Measurements from ENCODE around the gene SLC22A17.
A peak's percentile ranks its signal among the peaks of the same experiment; 100 is the strongest.
"Not testable (repeated sequence)": the region's sequence is repeated elsewhere in the genome, so short reads cannot be mapped to it uniquely, and the experiment has no call there.

The SLC22A17 gene

DNA sequence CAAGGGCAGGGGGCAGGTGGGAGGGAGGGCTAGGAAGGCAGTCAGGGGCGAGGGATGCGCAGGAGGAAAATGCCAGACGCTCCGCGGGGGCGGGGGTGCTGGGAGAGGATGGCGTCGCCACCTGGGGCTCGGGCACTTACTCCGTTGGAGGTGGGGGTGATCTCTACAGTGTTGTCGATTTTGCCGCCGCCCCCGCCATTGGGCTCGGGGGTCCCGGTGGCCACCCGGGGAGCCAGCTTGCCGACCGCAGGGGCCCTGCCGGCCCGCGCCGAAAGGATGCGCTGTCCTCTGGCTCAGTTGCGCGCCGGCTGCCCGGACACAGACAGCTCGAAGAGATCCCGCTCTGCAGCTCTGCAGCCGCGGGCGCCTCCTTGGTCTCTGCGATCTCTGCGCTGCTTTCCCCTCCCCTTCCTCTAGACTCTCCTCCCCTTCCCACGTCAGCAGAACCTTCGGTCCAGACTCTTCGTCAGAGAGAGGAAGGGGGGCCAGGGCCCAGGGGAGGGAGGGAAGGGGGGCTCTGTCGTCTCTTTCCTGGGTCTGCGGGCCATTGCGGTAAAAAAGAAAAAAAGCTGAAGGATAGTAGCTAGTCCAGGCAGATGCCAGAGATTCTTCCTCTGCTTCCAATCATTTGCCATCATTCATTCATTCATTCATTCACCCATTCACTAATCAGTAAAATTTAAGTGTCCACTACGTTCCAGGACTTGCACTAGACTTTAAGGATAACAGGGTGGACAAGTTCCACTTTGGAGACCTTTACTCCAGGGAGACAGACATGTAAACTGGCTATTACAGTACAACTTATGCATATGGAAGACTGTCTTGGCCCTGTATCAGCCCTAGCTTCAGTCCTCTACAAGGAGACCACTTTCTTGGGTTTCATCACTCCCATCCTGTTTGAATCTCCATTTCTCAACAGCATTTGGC lies at the start of gene SLC22A17:
SLC22A17 (minus strand) TSS at position 382 of the 927 bp plus-strand sequence.
- peak; percentile 26 to 51 for DNase-seq (ENCODE audit: low read depth in 2 of 2)

DNA sequence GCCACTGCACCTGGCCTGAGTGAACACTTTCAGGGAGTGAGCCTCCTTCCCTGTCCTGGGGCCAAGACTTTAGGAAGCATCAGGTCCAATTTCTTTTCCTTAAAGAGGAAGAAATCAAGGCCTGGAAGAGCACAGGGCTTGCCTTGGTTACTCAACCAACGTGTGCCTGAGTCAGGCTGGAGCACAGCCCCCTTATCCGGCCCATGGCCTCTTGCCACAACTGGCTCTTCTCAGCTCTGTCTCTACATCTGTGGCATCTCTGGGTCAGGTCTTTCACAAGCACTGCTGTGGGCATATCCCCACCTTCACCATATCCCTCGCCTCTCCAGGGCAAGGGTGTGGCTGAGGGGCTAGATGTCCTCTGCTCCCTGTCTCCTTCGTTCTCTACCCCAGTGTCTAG lies 48.6 kb upstream of the SLC22A17 start:
- no peak for DNase-seq (ENCODE audit: low read depth in 2 of 2)

DNA sequence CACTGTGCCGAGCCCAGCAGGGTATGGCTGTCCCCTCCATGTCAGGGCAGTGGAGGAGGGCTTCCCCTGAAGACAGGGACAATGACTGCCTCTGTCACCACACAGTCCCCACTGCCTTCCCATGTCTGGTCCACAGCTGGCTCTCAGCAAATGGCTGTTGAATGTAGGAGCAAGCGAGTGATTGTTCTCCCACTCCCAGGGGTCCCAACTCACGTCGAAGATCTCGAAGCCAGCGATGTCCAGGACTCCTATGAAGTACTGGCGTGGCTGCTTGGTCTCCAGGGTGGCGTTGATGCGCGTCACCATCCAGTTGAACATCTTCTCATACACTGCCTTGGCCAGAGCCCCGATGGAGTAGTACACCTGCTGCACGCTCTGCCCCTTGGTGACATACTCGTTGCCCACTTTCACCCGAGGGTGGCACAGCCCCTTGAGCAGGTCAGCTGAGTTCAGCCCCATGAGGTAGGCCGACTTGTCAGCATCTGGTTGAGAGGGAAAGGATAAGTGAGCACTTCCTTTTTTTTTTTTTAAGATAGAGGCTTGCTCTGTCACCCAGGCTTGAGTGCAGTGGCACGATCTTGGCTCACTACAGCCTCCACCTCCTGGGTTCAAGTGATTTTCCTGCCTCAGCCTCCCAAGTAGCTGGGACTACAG lies 47.9 kb upstream of the SLC22A17 start:
- DNase-seq (ENCODE audit: low read depth in 2 of 2): not testable (repeated sequence)

DNA sequence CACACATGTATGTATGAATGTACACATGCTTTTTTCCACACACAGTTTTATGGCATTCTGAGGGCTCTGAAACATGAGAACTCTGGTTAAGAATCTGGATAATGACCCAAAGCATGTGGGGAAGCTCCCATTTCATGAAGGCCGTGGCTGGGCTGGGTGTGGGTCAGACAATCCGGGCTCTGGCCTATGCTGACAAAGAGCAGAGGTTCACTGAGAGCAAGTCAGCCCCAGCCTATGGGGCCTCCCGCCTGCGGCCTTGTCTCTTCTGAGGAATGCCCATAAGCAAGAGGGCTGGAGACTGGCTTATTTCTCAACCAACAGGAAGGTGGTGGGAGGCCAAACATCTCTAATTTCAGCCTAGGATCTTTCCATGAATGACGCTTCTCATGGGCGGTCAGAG lies 46.9 kb upstream of the SLC22A17 start:
- DNase-seq (ENCODE audit: low read depth in 2 of 2): no peak

DNA sequence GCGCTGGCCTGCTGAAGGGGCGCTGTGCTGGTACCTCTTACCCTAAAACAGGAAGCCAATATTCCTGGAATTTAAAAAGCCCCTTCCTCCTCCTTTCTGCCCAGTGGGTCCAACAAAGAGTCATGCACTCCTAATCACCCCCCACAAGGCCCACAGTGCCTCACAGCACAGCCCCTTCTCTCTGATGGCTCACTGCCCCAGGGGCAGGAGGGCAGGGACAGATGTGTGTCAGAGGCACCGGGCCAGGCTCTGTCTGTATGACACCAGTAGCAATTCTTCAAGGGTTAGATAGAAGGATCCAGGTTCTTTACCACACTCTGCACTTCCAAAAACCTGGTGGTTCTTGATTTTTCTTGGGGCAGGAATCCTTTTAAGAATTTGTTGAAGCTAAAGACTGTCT lies 46.4 kb upstream of the SLC22A17 start:
- no peak for DNase-seq (ENCODE audit: low read depth in 2 of 2)

DNA sequence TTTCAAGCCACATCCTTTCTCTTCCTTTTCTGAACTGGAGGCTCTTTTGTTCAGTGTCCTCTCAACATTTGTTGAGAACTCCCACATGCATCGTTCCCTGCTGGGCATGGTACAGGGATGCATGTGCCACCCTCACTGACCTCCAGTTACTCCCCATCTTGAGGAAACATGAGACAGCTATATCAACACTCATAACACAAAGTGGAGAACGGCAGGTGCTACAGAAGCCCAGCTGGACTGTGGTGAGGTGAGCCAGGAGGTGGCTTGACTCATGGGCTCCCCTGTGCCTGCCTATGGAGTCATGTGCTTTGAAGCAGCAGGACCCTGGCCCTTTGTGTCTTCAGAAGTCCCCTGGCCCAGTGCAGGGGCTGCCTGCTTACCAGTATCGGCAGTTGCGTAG lies 45.7 kb upstream of the SLC22A17 start:
- no peak for DNase-seq (ENCODE audit: low read depth in 2 of 2)

DNA sequence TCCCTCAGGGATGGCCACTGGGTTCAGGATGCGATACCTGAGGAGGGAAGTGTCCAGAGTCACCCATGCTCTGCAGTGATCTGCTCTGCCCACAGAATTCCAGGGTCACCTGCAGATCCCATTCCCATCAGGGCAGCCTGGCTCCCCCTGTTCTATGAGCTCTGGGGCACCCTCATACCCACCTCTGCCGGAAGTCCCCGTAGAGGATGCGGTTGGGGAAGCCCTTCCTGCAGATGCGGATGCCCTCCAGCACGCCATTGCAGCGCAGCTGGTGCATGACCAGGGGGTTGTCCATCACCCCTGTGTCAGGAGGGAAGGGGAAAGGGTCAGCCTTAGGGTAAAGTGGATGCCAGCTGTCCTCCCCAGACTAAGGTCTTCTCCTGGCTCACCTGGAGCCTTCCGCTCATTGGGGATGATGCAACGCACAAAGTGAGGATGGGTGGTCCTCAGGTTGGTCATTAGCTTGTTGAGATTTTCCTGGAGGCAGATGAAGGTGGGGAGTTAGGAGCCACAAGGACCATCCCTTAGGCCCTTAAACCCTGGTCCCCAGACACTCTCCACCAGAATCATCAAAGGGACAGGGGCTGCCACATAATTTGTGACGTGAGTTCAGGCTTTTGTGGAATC lies 44.2 kb upstream of the SLC22A17 start:
- DNase-seq (ENCODE audit: low read depth in 2 of 2): no peak

DNA sequence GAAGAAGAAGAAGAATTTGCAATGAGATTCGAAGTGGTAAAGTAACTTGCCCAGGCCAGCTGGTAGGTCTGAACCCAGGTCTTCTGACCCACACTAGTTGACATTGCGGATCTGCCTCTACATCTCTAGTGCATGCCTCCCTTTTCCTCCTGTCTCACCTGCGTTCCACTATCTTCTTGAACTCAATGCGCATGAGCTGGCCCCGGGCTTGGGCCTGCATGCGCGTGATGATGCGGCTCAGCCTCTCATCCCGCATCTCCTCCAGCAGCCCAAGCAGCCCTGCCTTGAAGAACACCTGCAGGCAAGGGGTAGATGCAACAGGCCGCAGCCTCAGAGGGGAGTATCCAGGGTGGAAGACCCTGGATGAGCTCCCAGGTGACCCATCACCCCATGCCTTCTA lies 43.4 kb upstream of the SLC22A17 start:
- DNase-seq (ENCODE audit: low read depth in 2 of 2): no peak

DNA sequence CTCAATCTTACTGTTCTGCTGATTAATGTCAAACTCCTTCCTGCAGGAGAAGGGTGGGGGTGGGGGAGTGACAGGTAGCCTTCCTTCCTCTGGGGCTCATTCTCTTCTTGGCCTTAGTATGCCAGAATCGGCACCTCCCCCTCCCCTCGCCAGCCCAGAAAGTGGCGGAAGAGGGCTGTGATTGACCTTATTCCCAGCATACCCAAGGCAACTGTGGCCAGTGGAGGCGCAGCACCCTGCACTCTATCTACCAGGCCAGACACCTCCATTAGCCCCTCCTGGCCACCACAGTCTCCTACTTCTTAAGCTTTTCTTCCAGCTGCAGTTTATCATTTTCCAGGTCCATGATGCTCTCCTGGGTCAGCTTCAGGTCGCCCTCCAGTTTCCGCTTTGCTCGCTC lies 39.9 kb upstream of the SLC22A17 start:
- DNase-seq (ENCODE audit: low read depth in 2 of 2): no peak

DNA sequence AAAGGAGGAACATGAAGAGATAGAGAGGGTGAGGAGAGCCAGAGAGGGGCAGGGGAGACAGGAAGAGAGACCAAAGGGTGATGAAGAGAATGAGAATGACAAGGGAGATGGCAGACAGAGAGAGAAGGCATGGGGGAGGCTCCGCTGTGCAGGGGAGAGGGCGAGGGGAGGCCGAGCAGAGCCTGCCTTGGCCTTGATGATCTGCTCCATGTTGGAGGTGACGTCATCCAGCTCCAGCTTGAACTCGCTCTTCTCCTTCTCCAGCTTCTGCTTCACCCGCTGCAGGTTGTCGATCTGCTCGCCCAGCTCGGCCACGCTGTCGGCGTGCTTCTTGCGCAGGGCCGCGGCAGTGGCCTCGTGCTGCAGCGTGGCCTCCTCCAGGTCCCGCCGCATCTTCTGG lies 37.2 kb upstream of the SLC22A17 start:
- not testable (repeated sequence) for DNase-seq (ENCODE audit: low read depth in 2 of 2)

DNA sequence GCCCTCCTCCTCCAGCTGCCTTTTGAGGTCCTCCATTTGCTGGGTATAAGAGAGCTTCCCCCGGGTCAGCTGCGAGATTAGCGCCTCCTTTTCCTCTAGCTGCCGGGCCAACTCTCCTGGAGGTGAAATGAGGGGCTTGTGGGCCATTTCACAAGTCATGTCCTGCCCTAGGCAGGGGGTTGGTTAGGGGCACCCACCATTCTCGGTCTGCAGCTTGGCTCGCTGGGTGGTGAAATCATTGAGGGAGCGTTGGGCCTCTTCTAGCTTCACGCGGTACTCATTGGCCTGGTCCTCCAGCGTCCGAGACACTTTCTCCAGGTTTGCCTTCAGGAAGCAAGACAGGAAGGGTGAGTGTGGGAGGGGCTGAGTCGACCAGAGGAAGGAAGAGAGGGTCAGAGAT lies 36.7 kb upstream of the SLC22A17 start:
- no peak for DNase-seq (ENCODE audit: low read depth in 2 of 2)

DNA sequence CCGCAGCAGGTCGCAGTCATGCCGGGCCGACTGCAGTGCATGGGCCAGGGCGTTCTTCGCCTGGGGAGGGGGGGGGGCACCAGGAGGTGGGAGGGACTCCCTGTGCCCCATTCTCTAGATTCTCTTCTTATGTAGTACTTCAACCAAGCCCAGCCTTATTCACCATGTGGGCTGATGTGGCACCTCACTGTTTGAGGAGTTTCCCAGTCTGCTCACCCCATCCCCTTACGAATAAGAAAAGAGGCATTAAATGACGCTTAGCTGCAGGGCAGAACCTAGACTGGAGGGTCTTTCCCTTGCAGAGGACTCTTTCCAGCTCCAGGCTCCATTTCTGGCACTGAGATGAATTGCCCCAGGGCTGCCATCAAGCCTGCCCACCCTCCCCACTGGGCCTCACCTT lies 36.3 kb upstream of the SLC22A17 start:
- no peak for DNase-seq (ENCODE audit: low read depth in 2 of 2)

DNA sequence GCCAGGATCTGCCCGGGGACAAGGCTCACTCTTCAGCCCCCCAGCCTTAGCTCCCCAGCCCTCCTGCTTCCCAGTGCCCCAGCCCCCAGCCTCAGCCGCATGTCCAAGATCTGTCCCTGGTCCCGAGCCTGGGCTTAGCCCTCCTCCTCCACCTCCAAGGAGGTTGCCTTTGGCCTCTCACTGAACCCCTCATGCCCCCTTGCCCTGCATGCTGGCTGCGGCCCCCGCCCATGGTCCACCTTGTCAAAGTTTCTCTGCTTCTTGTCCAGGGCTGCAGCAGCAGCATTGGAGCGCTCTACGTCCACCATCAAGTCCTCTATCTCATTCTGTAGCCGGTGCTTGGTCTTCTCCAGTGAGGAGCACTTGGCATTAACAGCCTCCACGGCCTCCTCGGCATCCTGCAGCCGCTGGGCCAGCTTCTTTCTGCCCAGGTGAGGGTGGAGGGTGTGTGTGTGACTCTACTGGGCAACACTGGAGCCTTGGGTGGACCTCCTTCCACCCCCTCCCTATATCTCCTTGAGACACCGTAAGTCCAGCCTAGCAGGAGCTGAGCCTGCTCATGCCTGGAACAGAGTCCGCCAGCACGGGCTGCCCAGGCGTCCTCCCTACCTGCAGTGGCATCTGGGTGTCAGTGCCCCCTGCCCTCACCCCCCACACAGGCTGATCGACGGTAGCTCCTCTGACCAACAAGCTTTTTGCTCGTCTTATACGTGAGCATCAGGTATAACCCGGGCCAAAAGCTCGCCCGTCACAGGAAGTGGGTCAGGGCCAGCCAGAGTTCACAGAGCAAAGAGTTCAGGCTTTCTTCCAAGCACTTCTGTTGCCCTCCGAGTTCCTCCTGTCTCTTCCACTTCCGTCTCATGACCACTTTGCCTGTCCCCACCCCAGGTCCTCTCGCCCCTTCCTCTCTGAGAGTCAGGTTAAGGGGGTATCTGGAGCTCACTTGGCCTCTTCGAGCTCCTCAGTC lies 35.5 kb upstream of the SLC22A17 start:
- DNase-seq (ENCODE audit: low read depth in 2 of 2): no peak

DNA sequence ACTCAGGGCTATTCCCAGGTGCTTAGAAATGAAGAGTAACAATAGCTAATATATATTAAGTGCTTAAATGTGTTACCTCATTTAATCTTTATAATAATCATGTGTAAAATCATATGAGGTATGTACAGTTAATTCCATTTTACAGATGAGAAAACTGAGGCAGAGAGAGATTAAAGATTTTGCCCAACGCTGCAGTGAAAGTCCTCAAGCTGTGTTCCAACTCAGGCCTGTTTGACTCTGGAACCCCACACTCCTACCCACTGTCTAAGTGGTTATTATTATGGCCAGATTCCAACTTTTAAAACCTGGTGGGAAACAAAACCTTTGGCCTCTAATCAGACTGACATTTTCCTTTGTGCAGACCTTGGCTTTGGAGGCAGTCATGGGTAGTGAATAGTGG lies 34.3 kb upstream of the SLC22A17 start:
- no peak for DNase-seq (ENCODE audit: low read depth in 2 of 2)

DNA sequence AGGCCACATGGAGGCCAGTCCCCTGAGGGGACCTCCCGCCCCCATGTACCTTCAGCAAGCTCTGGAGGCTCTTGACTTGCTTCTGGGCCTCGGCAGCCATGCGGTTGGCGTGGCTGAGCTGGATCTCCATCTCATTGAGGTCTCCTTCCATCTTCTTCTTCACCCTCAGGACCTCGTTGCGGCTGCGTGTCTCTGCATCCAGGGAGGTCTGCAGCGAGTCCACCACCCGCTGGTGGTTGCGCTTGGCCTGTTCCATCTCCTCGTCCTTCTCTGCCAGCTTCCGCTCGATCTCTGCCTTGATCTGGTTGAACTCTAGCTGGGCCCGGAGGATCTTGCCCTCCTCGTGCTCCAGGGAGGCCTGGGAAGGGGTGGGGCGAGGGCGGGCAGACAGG lies 33.6 kb upstream of the SLC22A17 start:
- DNase-seq (ENCODE audit: low read depth in 2 of 2): not testable (repeated sequence)

DNA sequence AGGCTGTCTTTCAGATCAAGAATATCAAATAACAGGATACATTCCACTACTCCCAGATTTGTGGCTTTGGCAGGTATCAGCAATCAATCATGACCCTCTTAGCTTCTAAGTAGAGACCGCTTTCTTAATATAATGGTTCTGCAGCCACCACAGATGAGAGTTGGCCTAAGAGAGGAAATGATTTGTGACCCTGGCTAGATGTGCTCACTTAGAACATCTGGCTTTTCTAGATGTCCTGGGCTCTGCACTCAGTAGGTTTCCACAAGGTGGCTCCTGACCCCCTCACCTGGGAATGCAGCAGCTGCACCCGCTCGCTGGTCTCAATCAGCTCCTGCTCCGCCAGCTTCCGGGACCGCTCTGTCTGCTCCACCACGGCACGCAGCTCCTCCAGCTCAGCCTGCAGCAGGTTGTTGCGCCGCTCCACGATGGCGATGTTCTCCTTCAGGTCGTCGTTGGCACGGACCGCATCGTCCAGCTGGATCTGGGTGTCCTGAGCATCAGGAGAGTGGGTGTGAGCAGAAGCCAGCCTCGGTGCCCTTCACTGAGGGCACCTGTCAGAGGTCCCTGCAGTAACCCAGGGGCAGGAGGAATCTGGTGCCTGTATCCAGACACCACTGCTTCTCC lies 33.1 kb upstream of the SLC22A17 start:
- DNase-seq (ENCODE audit: low read depth in 2 of 2): no peak

DNA sequence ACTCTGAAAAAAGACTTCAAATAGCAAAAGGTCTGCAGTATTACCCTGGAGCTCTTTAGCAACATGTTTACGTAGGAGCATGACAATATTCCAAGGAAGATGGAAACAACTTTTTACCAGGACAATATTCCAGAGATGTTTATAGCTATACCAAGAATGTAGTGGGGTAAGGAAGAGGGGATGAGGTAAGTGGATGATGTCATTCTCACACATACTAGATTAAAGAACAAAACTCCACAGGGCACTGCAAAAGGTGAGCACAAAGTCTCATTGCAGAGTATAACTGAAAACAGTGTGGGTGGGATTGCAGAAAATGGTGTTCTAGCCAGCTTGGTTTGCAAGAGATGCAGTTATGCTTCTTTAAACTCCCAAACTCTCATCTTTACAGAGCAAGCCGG lies 32.6 kb upstream of the SLC22A17 start:
- DNase-seq (ENCODE audit: low read depth in 2 of 2): no peak

DNA sequence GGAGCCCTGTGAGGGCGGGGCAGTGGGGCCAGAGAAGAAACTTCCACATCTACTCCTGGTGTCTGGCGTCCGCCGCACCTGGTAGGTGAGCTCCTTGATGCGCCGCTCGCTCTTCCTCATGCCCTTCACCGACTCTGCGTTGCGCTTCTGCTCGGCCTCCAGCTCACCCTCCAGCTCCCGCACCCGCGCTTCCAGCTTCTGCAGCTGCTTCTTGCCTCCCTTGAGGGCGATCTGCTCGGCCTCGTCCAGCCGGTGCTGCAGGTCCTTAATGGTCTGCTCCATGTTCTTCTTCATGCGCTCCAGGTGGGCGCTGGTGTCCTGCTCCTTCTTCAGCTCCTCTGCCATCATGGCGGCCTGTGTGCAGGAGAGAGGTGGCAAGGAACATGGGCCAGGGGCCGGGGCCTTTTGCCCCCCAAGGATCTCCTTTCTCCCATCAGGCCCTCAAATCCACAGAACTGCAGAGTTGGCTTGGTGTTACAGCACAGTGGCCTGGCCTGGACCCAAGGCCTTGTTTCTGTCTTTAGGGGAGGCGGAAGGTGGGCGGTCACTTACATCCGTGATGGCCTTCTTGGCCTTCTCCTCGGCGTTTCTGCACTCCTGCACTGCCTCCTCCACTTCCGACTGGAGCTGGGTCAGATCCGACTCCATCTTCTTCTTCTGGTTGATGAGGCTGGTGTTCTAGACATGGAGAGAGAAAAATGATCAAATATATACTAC lies 31.8 kb upstream of the SLC22A17 start:
- no peak for DNase-seq (ENCODE audit: low read depth in 2 of 2)

DNA sequence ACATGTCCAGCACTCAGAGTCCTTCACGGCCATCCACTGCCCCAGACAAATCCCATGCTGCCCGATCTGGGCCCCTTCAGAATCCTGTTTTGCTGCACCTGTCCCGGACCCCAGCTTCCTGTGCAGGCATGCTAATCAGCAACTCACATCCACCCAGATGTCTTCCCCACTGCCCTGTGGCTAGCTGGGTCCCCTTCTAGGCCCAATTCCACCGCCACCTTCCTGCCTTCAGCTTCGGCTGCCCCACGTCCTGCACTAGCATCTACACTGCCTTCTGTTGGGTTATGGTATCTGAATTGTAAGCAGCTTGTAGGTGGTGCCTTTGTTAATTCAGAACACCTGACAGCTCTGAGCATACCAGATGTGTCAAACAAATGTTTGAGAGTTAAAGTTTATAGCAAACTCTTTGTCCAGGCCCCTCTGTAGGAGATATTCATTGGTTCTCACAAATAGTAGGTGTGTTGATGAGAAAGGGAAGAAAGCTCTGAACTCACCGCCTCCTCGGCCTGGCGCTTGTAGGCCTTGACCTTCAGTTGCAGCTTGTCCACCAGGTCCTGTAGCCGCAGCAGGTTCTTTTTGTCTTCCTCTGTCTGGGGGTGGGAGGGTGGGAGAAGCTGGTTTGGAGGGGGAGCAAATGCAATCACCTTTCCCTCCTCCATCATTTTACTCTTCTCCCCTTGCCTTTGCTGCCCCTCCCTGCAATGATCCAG lies 30.2 kb upstream of the SLC22A17 start:
- DNase-seq (ENCODE audit: low read depth in 2 of 2): no peak

DNA sequence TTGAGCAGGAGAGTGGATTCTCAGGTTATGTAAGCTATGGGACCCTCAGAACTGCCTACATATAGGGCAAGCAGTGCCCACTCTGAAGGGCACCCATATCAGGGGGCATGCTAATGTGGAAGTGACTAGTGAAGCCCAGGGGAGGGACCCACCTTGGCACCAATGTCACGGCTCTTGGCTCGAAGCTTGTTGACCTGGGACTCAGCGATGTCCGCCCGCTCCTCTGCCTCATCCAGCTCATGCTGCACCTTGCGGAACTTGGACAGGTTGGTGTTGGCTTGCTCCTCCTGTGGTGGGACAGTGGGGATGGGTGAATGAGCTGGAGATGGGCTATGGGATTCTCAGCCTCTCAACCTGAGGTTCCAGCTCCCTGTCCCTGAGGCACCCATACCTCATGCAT lies 29.6 kb upstream of the SLC22A17 start:
- DNase-seq (ENCODE audit: low read depth in 2 of 2): no peak
